ENCODE measurements around the gene ARHGEF33.

DNA sequence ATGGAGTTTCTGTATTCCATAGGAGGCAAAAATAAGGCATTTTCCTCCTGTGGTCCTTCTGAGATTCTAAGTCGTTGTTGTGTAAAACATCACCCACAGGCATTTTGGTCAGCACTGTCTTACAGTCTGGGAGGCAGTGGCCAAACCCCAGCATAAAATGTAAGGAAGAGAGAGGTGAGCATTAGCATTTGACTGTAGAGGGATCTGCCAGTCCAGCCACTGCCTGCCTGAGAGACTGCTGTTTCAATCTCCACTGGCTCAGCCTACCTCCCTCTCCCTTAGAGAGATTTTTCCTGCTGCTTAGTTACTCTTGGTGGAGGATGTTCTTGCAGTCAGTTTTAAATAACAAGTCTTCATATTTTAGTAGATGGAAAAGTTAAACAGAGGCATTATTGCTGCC, 77.0 kb downstream of the ARHGEF33 start:
- no peak for TF ChIP-seq MEIS1 (CRISPR knock-in tag; IDR thresholded peaks at IDR 0.05; ENCODE audit: borderline replicate concordance)
- TF ChIP-seq, protein P1, sequence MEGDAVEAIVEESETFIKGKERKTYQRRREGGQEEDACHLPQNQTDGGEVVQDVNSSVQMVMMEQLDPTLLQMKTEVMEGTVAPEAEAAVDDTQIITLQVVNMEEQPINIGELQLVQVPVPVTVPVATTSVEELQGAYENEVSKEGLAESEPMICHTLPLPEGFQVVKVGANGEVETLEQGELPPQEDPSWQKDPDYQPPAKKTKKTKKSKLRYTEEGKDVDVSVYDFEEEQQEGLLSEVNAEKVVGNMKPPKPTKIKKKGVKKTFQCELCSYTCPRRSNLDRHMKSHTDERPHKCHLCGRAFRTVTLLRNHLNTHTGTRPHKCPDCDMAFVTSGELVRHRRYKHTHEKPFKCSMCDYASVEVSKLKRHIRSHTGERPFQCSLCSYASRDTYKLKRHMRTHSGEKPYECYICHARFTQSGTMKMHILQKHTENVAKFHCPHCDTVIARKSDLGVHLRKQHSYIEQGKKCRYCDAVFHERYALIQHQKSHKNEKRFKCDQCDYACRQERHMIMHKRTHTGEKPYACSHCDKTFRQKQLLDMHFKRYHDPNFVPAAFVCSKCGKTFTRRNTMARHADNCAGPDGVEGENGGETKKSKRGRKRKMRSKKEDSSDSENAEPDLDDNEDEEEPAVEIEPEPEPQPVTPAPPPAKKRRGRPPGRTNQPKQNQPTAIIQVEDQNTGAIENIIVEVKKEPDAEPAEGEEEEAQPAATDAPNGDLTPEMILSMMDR (tag by site-specific recombination; IDR thresholded peaks at IDR 0.05), result no peak
- TF ChIP-seq SCRT1 (tag by site-specific recombination; IDR thresholded peaks at IDR 0.05; ENCODE audit: borderline replicate concordance), result no peak
- no peak for TF ChIP-seq BCL11A (tag by site-specific recombination; IDR thresholded peaks at IDR 0.05; ENCODE audit: low read depth)
- no peak for TF ChIP-seq ZNF791 (tag by site-specific recombination; IDR thresholded peaks at IDR 0.05)
- TF ChIP-seq, protein P2, sequence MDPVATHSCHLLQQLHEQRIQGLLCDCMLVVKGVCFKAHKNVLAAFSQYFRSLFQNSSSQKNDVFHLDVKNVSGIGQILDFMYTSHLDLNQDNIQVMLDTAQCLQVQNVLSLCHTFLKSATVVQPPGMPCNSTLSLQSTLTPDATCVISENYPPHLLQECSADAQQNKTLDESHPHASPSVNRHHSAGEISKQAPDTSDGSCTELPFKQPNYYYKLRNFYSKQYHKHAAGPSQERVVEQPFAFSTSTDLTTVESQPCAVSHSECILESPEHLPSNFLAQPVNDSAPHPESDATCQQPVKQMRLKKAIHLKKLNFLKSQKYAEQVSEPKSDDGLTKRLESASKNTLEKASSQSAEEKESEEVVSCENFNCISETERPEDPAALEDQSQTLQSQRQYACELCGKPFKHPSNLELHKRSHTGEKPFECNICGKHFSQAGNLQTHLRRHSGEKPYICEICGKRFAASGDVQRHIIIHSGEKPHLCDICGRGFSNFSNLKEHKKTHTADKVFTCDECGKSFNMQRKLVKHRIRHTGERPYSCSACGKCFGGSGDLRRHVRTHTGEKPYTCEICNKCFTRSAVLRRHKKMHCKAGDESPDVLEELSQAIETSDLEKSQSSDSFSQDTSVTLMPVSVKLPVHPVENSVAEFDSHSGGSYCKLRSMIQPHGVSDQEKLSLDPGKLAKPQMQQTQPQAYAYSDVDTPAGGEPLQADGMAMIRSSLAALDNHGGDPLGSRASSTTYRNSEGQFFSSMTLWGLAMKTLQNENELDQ (tag by site-specific recombination; IDR thresholded peaks at IDR 0.05; ENCODE audit: low read depth), result no peak
- TF ChIP-seq ZNF571 (tag by site-specific recombination; IDR thresholded peaks at IDR 0.05), result no peak
- TF ChIP-seq TCF7L2 (IDR thresholded peaks at IDR 0.05; ENCODE audit: borderline replicate concordance, low read depth, low read length), result no peak
- no peak for TF ChIP-seq ZNF830 (tag by site-specific recombination; IDR thresholded peaks at IDR 0.05; ENCODE audit: low read depth)
- TF ChIP-seq, protein P3, sequence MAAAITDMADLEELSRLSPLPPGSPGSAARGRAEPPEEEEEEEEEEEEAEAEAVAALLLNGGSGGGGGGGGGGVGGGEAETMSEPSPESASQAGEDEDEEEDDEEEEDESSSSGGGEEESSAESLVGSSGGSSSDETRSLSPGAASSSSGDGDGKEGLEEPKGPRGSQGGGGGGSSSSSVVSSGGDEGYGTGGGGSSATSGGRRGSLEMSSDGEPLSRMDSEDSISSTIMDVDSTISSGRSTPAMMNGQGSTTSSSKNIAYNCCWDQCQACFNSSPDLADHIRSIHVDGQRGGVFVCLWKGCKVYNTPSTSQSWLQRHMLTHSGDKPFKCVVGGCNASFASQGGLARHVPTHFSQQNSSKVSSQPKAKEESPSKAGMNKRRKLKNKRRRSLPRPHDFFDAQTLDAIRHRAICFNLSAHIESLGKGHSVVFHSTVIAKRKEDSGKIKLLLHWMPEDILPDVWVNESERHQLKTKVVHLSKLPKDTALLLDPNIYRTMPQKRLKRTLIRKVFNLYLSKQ (tag by site-specific recombination; IDR thresholded peaks at IDR 0.05; ENCODE audit: borderline replicate concordance), result no peak
- no peak for TF ChIP-seq ZBTB17 (tag by site-specific recombination; IDR thresholded peaks at IDR 0.05)
- TF ChIP-seq, protein P4, sequence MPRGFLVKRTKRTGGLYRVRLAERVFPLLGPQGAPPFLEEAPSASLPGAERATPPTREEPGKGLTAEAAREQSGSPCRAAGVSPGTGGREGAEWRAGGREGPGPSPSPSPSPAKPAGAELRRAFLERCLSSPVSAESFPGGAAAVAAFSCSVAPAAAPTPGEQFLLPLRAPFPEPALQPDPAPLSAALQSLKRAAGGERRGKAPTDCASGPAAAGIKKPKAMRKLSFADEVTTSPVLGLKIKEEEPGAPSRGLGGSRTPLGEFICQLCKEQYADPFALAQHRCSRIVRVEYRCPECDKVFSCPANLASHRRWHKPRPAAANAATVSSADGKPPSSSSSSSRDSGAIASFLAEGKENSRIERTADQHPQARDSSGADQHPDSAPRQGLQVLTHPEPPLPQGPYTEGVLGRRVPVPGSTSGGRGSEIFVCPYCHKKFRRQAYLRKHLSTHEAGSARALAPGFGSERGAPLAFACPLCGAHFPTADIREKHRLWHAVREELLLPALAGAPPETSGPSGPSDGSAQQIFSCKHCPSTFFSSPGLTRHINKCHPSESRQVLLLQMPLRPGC (tag by site-specific recombination; IDR thresholded peaks at IDR 0.05), result no peak
- TF ChIP-seq GLI4 (tag by site-specific recombination; IDR thresholded peaks at IDR 0.05), result no peak
- TF ChIP-seq ZNF302 (tag by site-specific recombination; IDR thresholded peaks at IDR 0.05; ENCODE audit: low read depth), result no peak
